Measurements from ENCODE around the gene GIT2.
"Not testable (repeated sequence)": the region's sequence is repeated elsewhere in the genome, so short reads cannot be mapped to it uniquely, and the experiment has no call there.

GIT2 gene

DNA sequence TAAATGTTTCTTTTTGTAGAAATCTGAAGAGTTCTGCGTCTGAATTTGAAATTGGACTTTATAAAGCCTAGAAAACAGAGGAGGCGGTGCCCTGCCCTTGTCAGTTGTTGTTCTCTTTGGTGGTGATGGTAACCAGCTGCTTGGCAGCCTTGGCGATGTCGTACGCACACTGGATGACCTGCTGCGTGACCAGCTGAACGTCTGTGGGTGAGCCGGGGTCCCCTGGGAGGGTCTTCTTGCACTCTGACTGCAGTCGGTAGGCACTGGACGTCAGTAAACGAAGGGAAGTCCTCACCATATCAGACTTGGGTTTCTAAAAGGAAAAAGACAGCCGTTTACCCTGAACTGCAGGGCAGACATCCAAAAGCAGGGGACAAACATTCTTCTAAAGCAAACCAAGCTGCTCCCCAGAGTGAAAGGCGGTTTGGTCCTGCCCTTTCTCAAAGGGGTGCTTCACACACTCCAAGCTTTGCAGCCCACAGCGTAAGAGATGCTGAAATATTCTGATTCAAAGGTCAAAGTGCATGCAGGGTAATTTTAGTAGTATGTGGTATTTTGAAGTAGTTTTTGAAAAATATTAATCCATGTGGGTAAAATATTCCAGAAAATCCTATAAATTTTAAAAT, 63.2 kb downstream of the GIT2 start:
- peaks cover 3% of the 10 kb centered on the region for H3K36me3 ChIP-seq (ENCODE audit: control insufficient read depth, insufficient read depth, low read length)
- no peak overlapping the region for H4K8ac ChIP-seq (ENCODE audit: low read depth, low read length)
- no CpG with 5 or more reads among the region's 14 CpGs for WGBS (ENCODE audit: extremely low coverage, insufficient coverage, low lambda C conversion rate)
- no peak overlapping the region for H3K23ac ChIP-seq (ENCODE audit: low read length)
- no peak overlapping the region for H4K5ac ChIP-seq (ENCODE audit: low read length)
- no peak for DNase-seq
- no peak overlapping the region for H3K9ac ChIP-seq (ENCODE audit: low read length)
- H3K4me3 ChIP-seq (ENCODE audit: low read length) = no peak overlapping the region
- H3K79me1 ChIP-seq (ENCODE audit: low read length) = no peaks in the 10 kb centered on the region
- no peak overlapping the region for H3K4ac ChIP-seq (ENCODE audit: low read depth, low read length)
- H2AK5ac ChIP-seq (ENCODE audit: low read length) = no peak overlapping the region
- no peaks in the 10 kb centered on the region for H3K4me1 ChIP-seq (ENCODE audit: control insufficient read depth, low read depth, low read length)
- H3K4me2 ChIP-seq (ENCODE audit: low read length) = no peak overlapping the region
- no peak overlapping the region for H3K56ac ChIP-seq (ENCODE audit: low read length)
- H3K79me2 ChIP-seq (ENCODE audit: control insufficient read depth, insufficient read depth, low read length) = no peaks in the 10 kb centered on the region
- no peak overlapping the region for H2BK5ac ChIP-seq (ENCODE audit: low read length)
- no peaks in the 10 kb centered on the region for H3K27me3 ChIP-seq (ENCODE audit: insufficient read depth, low read length, poor library complexity)
- no peak overlapping the region for H3K18ac ChIP-seq (ENCODE audit: low read length)
- no peak overlapping the region for H3K27ac ChIP-seq (ENCODE audit: low read depth, low read length)
- H2BK120ac ChIP-seq (ENCODE audit: low read depth, low read length) = no peak overlapping the region
- no peak overlapping the region for H2BK15ac ChIP-seq (replicated peaks; ENCODE audit: low read depth)

DNA sequence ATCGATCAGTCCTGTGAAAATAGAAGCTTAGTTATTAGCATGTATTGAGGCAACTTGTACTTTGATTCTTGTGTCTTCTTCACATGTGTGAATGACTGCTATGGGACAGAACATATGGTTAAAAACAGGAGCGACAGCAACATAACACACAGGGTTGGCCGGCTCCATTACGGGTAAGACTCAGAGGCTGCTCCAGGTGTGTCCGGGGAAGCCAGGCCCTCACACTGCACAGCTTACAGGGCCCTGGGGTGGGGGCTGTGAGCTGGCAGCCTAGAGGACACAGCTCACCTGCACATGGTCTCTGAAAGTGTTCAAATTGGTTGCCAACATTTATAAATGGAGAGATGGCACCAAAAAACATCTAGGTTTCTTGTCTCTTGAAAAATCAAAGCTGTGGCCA, 65.0 kb downstream of the GIT2 start:
- no peaks in the 10 kb centered on the region for H3K4me1 ChIP-seq (ENCODE audit: control insufficient read depth, low read depth, low read length)
- H3K18ac ChIP-seq (ENCODE audit: low read length) = no peak overlapping the region
- no peak overlapping the region for H2AK5ac ChIP-seq (ENCODE audit: low read length)
- H4K8ac ChIP-seq (ENCODE audit: low read depth, low read length) = no peak overlapping the region
- peaks cover 3% of the 10 kb centered on the region for H3K36me3 ChIP-seq (ENCODE audit: control insufficient read depth, insufficient read depth, low read length)
- no peak overlapping the region for H2BK5ac ChIP-seq (ENCODE audit: low read length)
- H3K79me1 ChIP-seq (ENCODE audit: low read length) = no peaks in the 10 kb centered on the region
- H3K79me2 ChIP-seq (ENCODE audit: control insufficient read depth, insufficient read depth, low read length) = no peaks in the 10 kb centered on the region
- H2BK120ac ChIP-seq (ENCODE audit: low read depth, low read length) = no peak overlapping the region
- no CpG with 5 or more reads among the region's 5 CpGs for WGBS (ENCODE audit: extremely low coverage, insufficient coverage, low lambda C conversion rate)
- H3K27ac ChIP-seq (ENCODE audit: low read depth, low read length) = no peak overlapping the region
- H3K9ac ChIP-seq (ENCODE audit: low read length) = no peak overlapping the region
- H3K4me2 ChIP-seq (ENCODE audit: low read length) = no peak overlapping the region
- H3K4ac ChIP-seq (ENCODE audit: low read depth, low read length) = no peak overlapping the region
- no peak overlapping the region for H3K56ac ChIP-seq (ENCODE audit: low read length)
- no peak overlapping the region for H3K23ac ChIP-seq (ENCODE audit: low read length)
- no peaks in the 10 kb centered on the region for H3K27me3 ChIP-seq (ENCODE audit: insufficient read depth, low read length, poor library complexity)
- H4K5ac ChIP-seq (ENCODE audit: low read length) = no peak overlapping the region
- DNase-seq = no peak
- H3K4me3 ChIP-seq (ENCODE audit: low read length) = no peak overlapping the region
- no peak overlapping the region for H2BK15ac ChIP-seq (replicated peaks; ENCODE audit: low read depth)

- Histone ChIP-seq H3K79me1 (ENCODE audit: low read length) (no peaks in the 10 kb centered on the region), H3K79me2 (ENCODE audit: control insufficient read depth, insufficient read depth, low read length) (no peaks in the 10 kb centered on the region), H3K27ac (ENCODE audit: low read depth, low read length) (no peak overlapping the region), H3K23ac (ENCODE audit: low read length) (no peak overlapping the region), H3K4me1 (ENCODE audit: control insufficient read depth, low read depth, low read length) (no peaks in the 10 kb centered on the region), H3K9ac (ENCODE audit: low read length) (no peak overlapping the region), H4K5ac (ENCODE audit: low read length) (no peak overlapping the region), H2BK15ac (replicated peaks; ENCODE audit: low read depth) (no peak overlapping the region), H2BK5ac (ENCODE audit: low read length) (no peak overlapping the region), H3K36me3 (ENCODE audit: control insufficient read depth, insufficient read depth, low read length) (peaks cover 3% of the 10 kb centered on the region), H2BK120ac (ENCODE audit: low read depth, low read length) (no peak overlapping the region), H2AK5ac (ENCODE audit: low read length) (no peak overlapping the region), H3K4me3 (ENCODE audit: low read length) (no peak overlapping the region), H3K18ac (ENCODE audit: low read length) (no peak overlapping the region), H4K8ac (ENCODE audit: low read depth, low read length) (no peak overlapping the region), H3K27me3 (ENCODE audit: insufficient read depth, low read length, poor library complexity) (no peaks in the 10 kb centered on the region), H3K4me2 (ENCODE audit: low read length) (no peak overlapping the region), H3K56ac (ENCODE audit: low read length) (no peak overlapping the region), H3K4ac (ENCODE audit: low read depth, low read length) (no peak overlapping the region)
- no peak for DNase-seq
- WGBS (ENCODE audit: extremely low coverage, insufficient coverage, low lambda C conversion rate) = no CpG with 5 or more reads among the region's 16 CpGs
Observed at GRCh38 chr12:109930028-109930800, 66.0 kb downstream of the GIT2 start.

DNA sequence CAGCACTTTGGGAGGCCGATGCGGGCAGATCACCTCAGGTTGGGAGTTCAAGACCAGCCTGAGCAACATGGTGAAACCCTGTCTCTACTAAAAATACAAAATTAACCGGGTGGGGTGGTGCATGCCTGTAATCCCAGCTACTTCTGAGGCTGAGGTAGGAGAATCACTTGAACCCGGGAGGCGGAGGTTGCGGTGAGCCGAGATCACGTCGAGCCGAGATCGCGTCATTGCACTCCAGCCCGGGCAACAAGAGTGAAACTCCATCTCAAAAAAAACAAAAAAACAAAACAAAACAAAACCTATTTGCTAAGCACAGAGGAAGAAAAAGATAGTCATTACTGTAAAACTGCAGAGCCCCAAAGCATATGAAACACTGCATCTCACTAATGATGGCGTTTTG, 66.8 kb downstream of the GIT2 start:
- WGBS (ENCODE audit: extremely low coverage, insufficient coverage, low lambda C conversion rate) = no CpG with 5 or more reads among the region's 14 CpGs

DNA sequence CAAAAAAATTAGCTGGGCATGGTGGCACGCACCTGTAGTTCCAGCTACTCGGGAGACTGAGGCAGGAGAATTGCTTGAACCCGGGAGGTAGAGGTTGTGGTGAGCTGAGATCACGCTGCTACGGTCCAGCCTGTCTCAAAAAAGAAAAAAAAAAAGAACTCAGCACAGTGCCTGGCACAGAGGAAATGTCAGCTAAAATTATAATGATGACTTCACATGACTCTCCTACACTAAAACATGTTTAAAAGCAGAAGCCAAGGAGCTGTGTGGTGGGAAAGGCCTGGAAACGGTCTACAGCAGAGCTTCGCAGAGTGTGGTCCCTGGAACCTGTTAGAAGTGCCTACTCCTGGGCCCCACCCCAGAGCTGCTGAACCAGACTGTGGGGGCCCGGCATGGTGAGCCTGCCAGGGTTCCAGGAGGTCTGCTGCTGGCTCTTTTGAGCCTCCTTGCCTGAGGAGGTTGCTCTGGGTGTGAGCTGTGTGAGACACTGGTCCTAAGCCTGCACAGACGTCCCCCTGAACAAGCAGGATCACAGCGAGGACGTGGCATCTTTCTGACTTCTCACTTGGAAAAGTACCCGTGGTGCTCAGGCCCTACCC, 68.0 kb downstream of the GIT2 start:
- Histone ChIP-seq H3K79me2 (ENCODE audit: control insufficient read depth, insufficient read depth, low read length) (no peaks in the 10 kb centered on the region), H3K4me2 (ENCODE audit: low read length) (no peak overlapping the region), H3K18ac (ENCODE audit: low read length) (no peak overlapping the region), H3K4ac (ENCODE audit: low read depth, low read length) (no peak overlapping the region), H2AK5ac (ENCODE audit: low read length) (no peak overlapping the region), H3K27ac (ENCODE audit: low read depth, low read length) (no peak overlapping the region), H3K27me3 (ENCODE audit: insufficient read depth, low read length, poor library complexity) (no peaks in the 10 kb centered on the region), H3K4me3 (ENCODE audit: low read length) (no peak overlapping the region), H3K36me3 (ENCODE audit: control insufficient read depth, insufficient read depth, low read length) (peaks cover 3% of the 10 kb centered on the region), H4K8ac (ENCODE audit: low read depth, low read length) (no peak overlapping the region), H2BK120ac (ENCODE audit: low read depth, low read length) (no peak overlapping the region), H3K9ac (ENCODE audit: low read length) (no peak overlapping the region), H3K79me1 (ENCODE audit: low read length) (no peaks in the 10 kb centered on the region), H3K23ac (ENCODE audit: low read length) (no peak overlapping the region), H2BK5ac (ENCODE audit: low read length) (no peak overlapping the region), H4K5ac (ENCODE audit: low read length) (no peak overlapping the region), H3K56ac (ENCODE audit: low read length) (no peak overlapping the region), H3K4me1 (ENCODE audit: control insufficient read depth, low read depth, low read length) (no peaks in the 10 kb centered on the region), H2BK15ac (replicated peaks; ENCODE audit: low read depth) (no peak overlapping the region)
- no peak for DNase-seq
- whole genome bisulfite sequencing (ENCODE audit: extremely low coverage, insufficient coverage, low lambda C conversion rate) = no CpG with 5 or more reads among the region's 12 CpGs

More for the DNA sequence above, 66.8 kb downstream of the GIT2 start:
- H3K4me3 ChIP-seq (ENCODE audit: low read length); H2BK120ac ChIP-seq (ENCODE audit: low read depth, low read length); H3K56ac ChIP-seq (ENCODE audit: low read length); H3K27me3 ChIP-seq (ENCODE audit: insufficient read depth, low read length, poor library complexity); H3K4me2 ChIP-seq (ENCODE audit: low read length); DNase-seq; H3K4ac ChIP-seq (ENCODE audit: low read depth, low read length); H3K18ac ChIP-seq (ENCODE audit: low read length); H2BK5ac ChIP-seq (ENCODE audit: low read length); H3K9ac ChIP-seq (ENCODE audit: low read length); H2BK15ac ChIP-seq (replicated peaks; ENCODE audit: low read depth); H3K79me2 ChIP-seq (ENCODE audit: control insufficient read depth, insufficient read depth, low read length); H2AK5ac ChIP-seq (ENCODE audit: low read length); H3K36me3 ChIP-seq (ENCODE audit: control insufficient read depth, insufficient read depth, low read length); H3K79me1 ChIP-seq (ENCODE audit: low read length); H3K23ac ChIP-seq (ENCODE audit: low read length); H3K27ac ChIP-seq (ENCODE audit: low read depth, low read length); H4K5ac ChIP-seq (ENCODE audit: low read length); H3K4me1 ChIP-seq (ENCODE audit: control insufficient read depth, low read depth, low read length); H4K8ac ChIP-seq (ENCODE audit: low read depth, low read length): not testable (repeated sequence)

Measured in mesendoderm (in vitro differentiated cells).